Right lobe of liver (tissue), 6 donors: Measurements from ENCODE around the gene ARRDC4. TPM values are rescaled to one million over a fixed set of nuclear protein-coding genes. Genes with fewer than 3 reads are reported as not detected.

Experiments used
- ATAC-seq, 4 donors: fragments of 200-7000 bp; cut with Tn5 transposase; one replicate each; pipeline ENCODE4 v1.9.1; 2020; ENCODE audit warnings: mild to moderate bottlenecking in 4 of 4, moderate library complexity in 4 of 4
- DNase-seq, 3 donors: peaks; one replicate each; pipeline ENCODE4 v3.0.0-alpha.2; 2020
- H3K27ac ChIP-seq, 3 donors: fragments of 200-600 bp; one replicate each; pipeline ENCODE4 v1.8.0; 2022
- H3K27me3 ChIP-seq, 2 donors: fragments of 200-600 bp; one replicate each; pipeline ENCODE4 v1.8.0; 2022
- H3K36me3 ChIP-seq, 4 donors: fragments of 200-600 bp; sonication (generic) in 1 of 4; one replicate each; pipeline versions ENCODE4 v1.5.1 to v1.8.0; 2017 to 2022; ENCODE audit warnings: control low read depth in 1 of 4
- H3K4me1 ChIP-seq, 4 donors: fragments of 200-600 bp; sonication (generic) in 1 of 4; one replicate each; pipeline versions ENCODE4 v1.5.1 to v1.8.0; 2017 to 2022; ENCODE audit warnings: control low read depth in 1 of 4
- H3K4me3 ChIP-seq, 3 donors: fragments of 200-600 bp; one replicate each; pipeline ENCODE4 v1.8.0; 2022
- H3K9me3 ChIP-seq, 4 donors: fragments of 200-600 bp; sonication (generic) in 1 of 4; one replicate each; pipeline versions ENCODE4 v1.5.1 to v1.8.0; 2017 to 2022; ENCODE audit warnings: control low read depth in 1 of 4
- POLR2A ChIP-seq: fragments of 450-650 bp; IDR thresholded peaks from one replicate; pipeline ENCODE4 v1.6.1; 2017; ENCODE audit warnings: antibody characterized with exemption, mild to moderate bottlenecking
- WGBS: methylation state at CpG from one replicate; pipeline ENCODE4 v1.1.6; 2018; ENCODE audit warnings: low coverage, low lambda C conversion rate; ENCODE audit not compliant: insufficient coverage; ENCODE audit errors: missing lambda C conversion rate; 5-methylcytosine and 5-hydroxymethylcytosine counted together
- intact Hi-C, 2 donors: fragments of 100-400 bp; cut with DNase I; formaldehyde crosslinking; loops; one replicate each; pipeline versions ENCODE4 v1.11.2 to v1.14.1; 2022
- total RNA-seq, 6 experiments: library from RNA; depleted of rRNA in 2 of 6; stranded (reverse); fragments of >200 nt in 2 of 6; fragmentation: NEBNext Ultra II Directional in 3 of 6; extraction: Animal tissue kit (Norgen Biotek cat#: 25700) in 3 of 6; gene quantifications; one replicate each; pipeline versions ENCODE4 v1.1.0 to v1.2.4, GENCODE V29; 2016 to 2023
- TF ChIP-seq, protein P1 (sequence below), 4 donors: fragments of 200-600 bp in 3 of 4; fragments of 450-650 bp in 1 of 4; IDR thresholded peaks; one replicate each; pipeline versions ENCODE4 v1.5.1 to v1.8.0; 2016 to 2022; ENCODE audit warnings: antibody characterized with exemption in 4 of 4, mild to moderate bottlenecking in 2 of 4
- donor health status: DM: no; HTN: yes; CAD: no.
- donor health status: DM: no; HTN: no; CAD: no.
- donor health status: DM: no; HTN: no; CAD: no.
- donor health status: DM: no; HTN: yes; CAD: no.
- donor health status: DM: no; HTN: yes; CAD: no.

ARRDC4 gene
- total RNA-seq, 6 experiments from 2014 or later, result 5.0 to 17.4 (median 12.7) TPM

- intact Hi-C loops, result no loop called here
- H3K9me3 ChIP-seq, result no peaks in the 10 kb centered on the region
- no peak for DNase-seq
- ATAC-seq, result peak in 1 of 4 donors; percentile 38
- 55% methylated on average over 5 of the region's 5 CpGs for WGBS
- no peak for TF ChIP-seq POLR2A
- TF ChIP-seq, protein P1, sequence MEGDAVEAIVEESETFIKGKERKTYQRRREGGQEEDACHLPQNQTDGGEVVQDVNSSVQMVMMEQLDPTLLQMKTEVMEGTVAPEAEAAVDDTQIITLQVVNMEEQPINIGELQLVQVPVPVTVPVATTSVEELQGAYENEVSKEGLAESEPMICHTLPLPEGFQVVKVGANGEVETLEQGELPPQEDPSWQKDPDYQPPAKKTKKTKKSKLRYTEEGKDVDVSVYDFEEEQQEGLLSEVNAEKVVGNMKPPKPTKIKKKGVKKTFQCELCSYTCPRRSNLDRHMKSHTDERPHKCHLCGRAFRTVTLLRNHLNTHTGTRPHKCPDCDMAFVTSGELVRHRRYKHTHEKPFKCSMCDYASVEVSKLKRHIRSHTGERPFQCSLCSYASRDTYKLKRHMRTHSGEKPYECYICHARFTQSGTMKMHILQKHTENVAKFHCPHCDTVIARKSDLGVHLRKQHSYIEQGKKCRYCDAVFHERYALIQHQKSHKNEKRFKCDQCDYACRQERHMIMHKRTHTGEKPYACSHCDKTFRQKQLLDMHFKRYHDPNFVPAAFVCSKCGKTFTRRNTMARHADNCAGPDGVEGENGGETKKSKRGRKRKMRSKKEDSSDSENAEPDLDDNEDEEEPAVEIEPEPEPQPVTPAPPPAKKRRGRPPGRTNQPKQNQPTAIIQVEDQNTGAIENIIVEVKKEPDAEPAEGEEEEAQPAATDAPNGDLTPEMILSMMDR (IDR thresholded peaks at IDR 0.05), result no peak
- H3K4me1 ChIP-seq, result peaks cover 0 to 13% (median 5%) of the 10 kb centered on the region in 4 donors
- H3K4me3 ChIP-seq, result no peak overlapping the region
- H3K36me3 ChIP-seq, result no peaks in the 10 kb centered on the region
- no peaks in the 10 kb centered on the region for H3K27me3 ChIP-seq
- H3K27ac ChIP-seq, result no peak overlapping the region
Observed at GRCh38 chr15:97998307-97999071, 38.0 kb downstream of the ARRDC4 start.

- Histone ChIP-seq H3K27me3 (no peaks in the 10 kb centered on the region), H3K36me3 (no peaks in the 10 kb centered on the region), H3K4me1 (peaks cover 0 to 7% (median 2%) of the 10 kb centered on the region in 4 donors), H3K4me3 (no peak overlapping the region), H3K9me3 (no peaks in the 10 kb centered on the region), H3K27ac (no peak overlapping the region)
- TF ChIP-seq, protein P1 (IDR thresholded peaks at IDR 0.05), result no peak
- no peak for TF ChIP-seq POLR2A
- DNase-seq, result no peak
- 78% methylated on average over 11 of the region's 11 CpGs for WGBS
- no peak for ATAC-seq
- intact Hi-C loops, result no loop called here
Observed at GRCh38 chr15:98000249-98001203, 40.0 kb downstream of the ARRDC4 start.

DNA sequence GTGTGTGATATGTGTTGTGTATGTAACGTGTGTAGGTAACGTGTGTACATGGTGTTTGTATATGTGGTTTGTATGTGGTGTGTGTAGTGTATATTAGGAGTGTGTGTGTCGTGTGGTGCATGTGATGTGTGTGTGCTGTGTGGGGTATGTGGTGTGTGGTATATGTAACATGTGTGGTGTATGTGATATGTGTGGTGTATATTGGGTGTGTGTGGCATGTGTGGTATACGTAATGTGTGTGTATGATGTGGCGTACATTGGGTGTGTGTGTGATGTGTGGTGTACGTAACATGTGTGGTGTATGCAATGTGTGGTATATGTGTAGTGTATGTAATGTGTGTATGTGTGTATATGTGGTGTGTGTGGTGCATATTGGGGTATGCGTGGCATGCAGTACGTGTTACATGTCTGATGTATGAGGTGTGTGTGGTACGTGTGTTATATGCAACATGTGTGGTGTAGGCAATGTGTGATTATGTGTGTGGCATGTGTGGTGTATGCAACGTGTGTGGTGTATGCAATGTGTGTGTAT lies 41.2 kb downstream of the ARRDC4 start:
- WGBS, result 91% methylated on average over 10 of the region's 10 CpGs
- intact Hi-C loops, result no loop called here
- Histone ChIP-seq H3K9me3 (no peaks in the 10 kb centered on the region), H3K27ac (no peak overlapping the region), H3K27me3 (no peaks in the 10 kb centered on the region), H3K36me3 (no peaks in the 10 kb centered on the region), H3K4me3 (no peak overlapping the region), H3K4me1 (no peaks in the 10 kb centered on the region)
- ATAC-seq, result no peak
- DNase-seq, result no peak
- no peak for TF ChIP-seq POLR2A
- TF ChIP-seq, protein P1 (IDR thresholded peaks at IDR 0.05), result no peak

DNA sequence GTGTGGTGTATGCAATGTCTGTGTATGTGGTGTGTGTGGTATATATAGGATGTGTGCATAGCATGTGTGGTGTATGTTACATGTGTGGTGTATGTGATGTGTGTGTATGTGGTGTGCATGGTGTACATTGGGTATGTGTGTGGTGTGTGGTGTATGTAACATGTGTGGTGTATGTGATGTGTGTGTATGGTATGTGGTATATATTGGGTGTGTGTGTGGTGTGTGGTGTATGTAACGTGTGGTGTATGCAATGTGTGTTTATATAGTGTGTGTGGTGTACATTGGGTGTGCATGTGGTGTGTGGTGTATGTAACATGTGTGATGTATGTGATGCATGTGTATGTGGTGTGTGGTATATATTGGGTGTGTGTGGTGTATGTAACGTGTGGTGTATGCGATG lies 41.9 kb downstream of the ARRDC4 start:
- no peak for DNase-seq
- intact Hi-C loops, result no loop called here
- 89% methylated on average over 3 of the region's 3 CpGs for WGBS
- Histone ChIP-seq H3K9me3 (no peaks in the 10 kb centered on the region), H3K27me3 (no peaks in the 10 kb centered on the region), H3K36me3 (no peaks in the 10 kb centered on the region), H3K4me1 (no peaks in the 10 kb centered on the region), H3K27ac (no peak overlapping the region), H3K4me3 (no peak overlapping the region)
- ATAC-seq, result no peak
- no peak for TF ChIP-seq POLR2A
- TF ChIP-seq, protein P1 (IDR thresholded peaks at IDR 0.05), result no peak
